ENCODE data around the gene LOX.

- TF ChIP-seq CTCF (IDR thresholded peaks at IDR 0.05): no peak
- TF ChIP-seq POLR2A (IDR thresholded peaks at IDR 0.05): no peak
- TF ChIP-seq EP300 (IDR thresholded peaks at IDR 0.05): no peak
- no peak for TF ChIP-seq POLR2AphosphoS5 (IDR thresholded peaks at IDR 0.05)
These were observed 27.9 kb upstream of the LOX start for GRCh38 chr5:122105909-122106308.

Measured in gastroesophageal sphincter (tissue), 3 donors.